OCI-LY1 (cell line): Measurements from ENCODE around the gene OSBPL6.
A peak's percentile ranks its signal among the peaks of the same experiment; 100 is the strongest.
"Not testable (repeated sequence)": the region's sequence is repeated elsewhere in the genome, so short reads cannot be mapped to it uniquely, and the experiment has no call there.

Experiments
- H2AFZ ChIP-seq: fragments of 200-600 bp; sonication (generic), shearing (Covaris generic); 2 replicates; pipeline ENCODE4 v1.6.0; 2014; ENCODE audit warnings: antibody characterized with exemption, mild to moderate bottlenecking, low read length
- H3F3A ChIP-seq: fragments of 200-600 bp; sonication (generic), shearing (Covaris generic); 2 replicates; pipeline ENCODE4 v1.6.0; 2014; ENCODE audit warnings: mild to moderate bottlenecking, antibody characterized with exemption, low read length, moderate library complexity; ENCODE audit not compliant: insufficient read depth
- H3K27ac ChIP-seq: fragments of 200-600 bp; sonication (generic); 2 replicates; pipeline ENCODE4 v1.5.1; 2014; ENCODE audit warnings: low read length, mixed run types, mild to moderate bottlenecking, low read depth; ENCODE audit not compliant: poor library complexity, severe bottlenecking
- H3K27me3 ChIP-seq: fragments of 200-600 bp; sonication (generic); 2 replicates; pipeline ENCODE4 v1.6.0; 2014; ENCODE audit warnings: antibody characterized with exemption, mild to moderate bottlenecking, low read length, moderate library complexity; ENCODE audit not compliant: insufficient read depth
- H3K36me3 ChIP-seq: fragments of 200-600 bp; sonication (generic); 2 replicates; pipeline ENCODE4 v1.6.1; 2014; ENCODE audit warnings: mild to moderate bottlenecking, antibody characterized with exemption, low read length, moderate library complexity, mixed read lengths; ENCODE audit not compliant: insufficient read depth
- H3K4me1 ChIP-seq: fragments of 200-600 bp; sonication (generic); 2 replicates; pipeline ENCODE4 v1.5.1; 2014; ENCODE audit warnings: mild to moderate bottlenecking, low read length, moderate library complexity; ENCODE audit not compliant: insufficient read depth, severe bottlenecking
- H3K4me2 ChIP-seq: fragments of 200-600 bp; sonication (generic), shearing (Covaris generic); 2 replicates; pipeline ENCODE4 v1.6.1; 2014; ENCODE audit warnings: low read length
- H3K4me3 ChIP-seq: fragments of 200-600 bp; sonication (generic); 2 replicates; pipeline ENCODE4 v1.5.1; 2014; ENCODE audit warnings: low read length, low read depth, mild to moderate bottlenecking, mixed read lengths; ENCODE audit not compliant: poor library complexity, severe bottlenecking
- H3K79me2 ChIP-seq: fragments of 200-600 bp; shearing (Covaris generic); 2 replicates; pipeline ENCODE4 v1.6.1; 2016; ENCODE audit warnings: mixed run types, low read length, mixed read lengths; ENCODE audit not compliant: insufficient read depth
- H3K9ac ChIP-seq: fragments of 200-600 bp; sonication (generic), shearing (Covaris generic); 2 replicates; pipeline ENCODE4 v1.6.1; 2014; ENCODE audit warnings: mild to moderate bottlenecking, low read length, mixed read lengths
- H3K9me2 ChIP-seq: fragments of 200-600 bp; sonication (generic), shearing (Covaris generic); 2 replicates; pipeline ENCODE4 v1.6.1; 2014; ENCODE audit warnings: low read depth, mild to moderate bottlenecking, low read length, mixed read lengths
- H3K9me3 ChIP-seq: fragments of 200-600 bp; shearing (Covaris generic); 2 replicates; pipeline ENCODE4 v1.6.1; 2014; ENCODE audit warnings: low read length, mixed read lengths
- H4K20me1 ChIP-seq: fragments of 200-600 bp; sonication (generic), shearing (Covaris generic); 2 replicates; pipeline ENCODE4 v1.6.0; 2016; ENCODE audit warnings: mild to moderate bottlenecking, low read length; ENCODE audit not compliant: insufficient read depth
- EZH2 ChIP-seq: fragments of 200-600 bp; sonication (generic), shearing (Covaris generic); IDR thresholded peaks from 2 replicates; pipeline ENCODE4 v1.8.0; 2017; ENCODE audit warnings: borderline replicate concordance, mixed run types, mild to moderate bottlenecking, antibody characterized with exemption, low read length, moderate library complexity, mixed read lengths
- TF ChIP-seq, protein P1 (sequence below): fragments of 200-600 bp; sonication (generic), shearing (Covaris generic); IDR thresholded peaks from 2 replicates; pipeline ENCODE4 v1.5.1; 2017; ENCODE audit warnings: mild to moderate bottlenecking, antibody characterized with exemption, low read length, moderate library complexity, mixed read lengths

The OSBPL6 gene

DNA sequence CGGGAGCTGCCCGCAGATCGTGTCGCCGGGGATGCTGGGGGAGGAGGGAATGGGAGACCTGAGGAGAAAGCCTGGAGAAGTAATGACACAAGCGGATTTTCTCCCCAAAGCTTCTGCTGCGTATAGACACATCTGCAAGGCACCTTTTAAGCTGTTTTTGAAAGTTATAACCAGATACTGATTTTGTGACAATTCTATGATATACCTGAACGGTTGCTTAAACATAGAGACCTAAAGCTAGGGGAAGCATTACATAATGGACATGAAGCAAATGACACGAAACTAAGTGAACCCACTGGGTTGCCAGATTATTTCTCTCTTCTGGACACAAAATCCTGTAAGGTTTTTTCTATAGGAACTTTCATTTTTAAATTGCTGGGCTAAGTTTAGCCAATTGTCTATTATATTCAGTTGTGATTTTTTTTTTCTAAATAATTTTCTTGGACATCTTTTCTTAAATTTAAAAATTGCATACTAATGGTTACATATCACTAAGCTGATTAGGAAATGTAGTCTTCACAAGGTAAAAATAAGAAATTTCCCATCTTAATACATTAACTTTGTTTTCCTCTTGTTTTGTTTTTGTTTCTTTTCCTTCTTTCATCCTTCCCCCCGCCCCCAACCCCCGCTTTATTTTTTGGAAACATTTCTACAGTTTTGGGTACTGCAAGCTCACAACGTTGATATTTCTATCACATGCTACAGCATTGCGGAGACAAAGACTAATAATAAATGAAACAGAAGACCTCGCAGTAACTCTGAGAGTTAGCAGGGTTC is 1.3 kb downstream of the OSBPL6 start:
- Histone ChIP-seq H3F3A (no peaks in the 10 kb centered on the region), H3K27me3 (no peaks in the 10 kb centered on the region), H3K4me3 (peak overlapping the region; percentile 62), H3K27ac (no peak overlapping the region), H3K36me3 (no peaks in the 10 kb centered on the region), H3K4me1 (peaks cover 15% of the 10 kb centered on the region), H4K20me1 (no peaks in the 10 kb centered on the region), H3K4me2 (peak overlapping the region; percentile 67), H3K79me2 (no peaks in the 10 kb centered on the region), H3K9me2 (no peaks in the 10 kb centered on the region), H3K9me3 (no peaks in the 10 kb centered on the region), H2AFZ (no peak overlapping the region), H3K9ac (no peak overlapping the region; the same call in 1 of the 2 replicates)
- TF ChIP-seq, protein P1, sequence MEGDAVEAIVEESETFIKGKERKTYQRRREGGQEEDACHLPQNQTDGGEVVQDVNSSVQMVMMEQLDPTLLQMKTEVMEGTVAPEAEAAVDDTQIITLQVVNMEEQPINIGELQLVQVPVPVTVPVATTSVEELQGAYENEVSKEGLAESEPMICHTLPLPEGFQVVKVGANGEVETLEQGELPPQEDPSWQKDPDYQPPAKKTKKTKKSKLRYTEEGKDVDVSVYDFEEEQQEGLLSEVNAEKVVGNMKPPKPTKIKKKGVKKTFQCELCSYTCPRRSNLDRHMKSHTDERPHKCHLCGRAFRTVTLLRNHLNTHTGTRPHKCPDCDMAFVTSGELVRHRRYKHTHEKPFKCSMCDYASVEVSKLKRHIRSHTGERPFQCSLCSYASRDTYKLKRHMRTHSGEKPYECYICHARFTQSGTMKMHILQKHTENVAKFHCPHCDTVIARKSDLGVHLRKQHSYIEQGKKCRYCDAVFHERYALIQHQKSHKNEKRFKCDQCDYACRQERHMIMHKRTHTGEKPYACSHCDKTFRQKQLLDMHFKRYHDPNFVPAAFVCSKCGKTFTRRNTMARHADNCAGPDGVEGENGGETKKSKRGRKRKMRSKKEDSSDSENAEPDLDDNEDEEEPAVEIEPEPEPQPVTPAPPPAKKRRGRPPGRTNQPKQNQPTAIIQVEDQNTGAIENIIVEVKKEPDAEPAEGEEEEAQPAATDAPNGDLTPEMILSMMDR = no peak
- no peak for TF ChIP-seq EZH2

DNA sequence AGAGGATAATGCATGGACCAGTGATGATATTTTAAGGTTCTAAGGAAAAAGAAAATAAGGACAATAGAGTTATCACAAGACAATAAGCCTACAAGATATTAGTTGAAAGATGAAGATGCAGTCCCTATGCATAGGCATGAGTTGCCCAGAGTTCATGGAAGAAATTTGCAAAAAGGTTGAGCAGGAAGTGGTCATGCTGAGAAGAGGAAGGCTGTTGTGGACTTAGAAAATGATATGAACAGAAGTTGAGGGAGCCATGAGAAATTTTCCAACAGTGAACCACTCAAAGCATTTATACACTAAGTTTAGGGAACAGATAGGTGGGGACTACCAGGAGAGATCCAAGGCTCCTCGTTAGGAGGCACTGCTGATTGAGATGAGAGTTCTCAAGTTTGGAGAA is 3.5 kb downstream of the OSBPL6 start:
- Histone ChIP-seq H3K79me2 (no peaks in the 10 kb centered on the region), H3K4me3 (no peak overlapping the region), H3K9me3 (no peaks in the 10 kb centered on the region), H3K36me3 (no peaks in the 10 kb centered on the region), H3K4me1 (peaks cover 15% of the 10 kb centered on the region), H3K9me2 (no peaks in the 10 kb centered on the region), H3K9ac (no peak overlapping the region), H3F3A (no peaks in the 10 kb centered on the region), H3K27ac (no peak overlapping the region), H4K20me1 (no peaks in the 10 kb centered on the region), H2AFZ (no peak overlapping the region), H3K4me2 (no peak overlapping the region), H3K27me3 (no peaks in the 10 kb centered on the region)
- TF ChIP-seq, protein P1 = no peak
- TF ChIP-seq EZH2 = no peak

DNA sequence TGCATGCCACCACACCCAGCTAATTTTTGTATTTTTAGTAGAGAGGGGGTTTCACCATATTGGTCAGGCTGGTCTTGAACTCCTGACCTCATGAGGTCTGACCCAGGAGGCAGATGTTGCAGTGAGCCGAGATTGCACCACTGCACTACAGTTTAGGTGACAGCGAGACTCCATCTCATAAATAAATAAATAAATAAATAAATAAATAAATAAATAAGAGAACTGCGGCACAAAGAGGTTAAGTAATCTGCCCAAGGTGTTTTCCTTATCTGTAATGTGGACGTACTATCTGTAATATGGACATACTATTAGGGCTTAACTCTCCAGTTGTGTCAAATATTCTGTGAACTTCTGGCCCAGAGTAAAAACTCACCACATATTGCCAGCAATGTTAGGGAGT is 4.1 kb downstream of the OSBPL6 start:
- not testable (repeated sequence) for H4K20me1 ChIP-seq, H3K9me2 ChIP-seq, H2AFZ ChIP-seq, H3K79me2 ChIP-seq, H3K9me3 ChIP-seq, H3K27ac ChIP-seq, H3K27me3 ChIP-seq, H3K9ac ChIP-seq, H3K36me3 ChIP-seq, H3K4me3 ChIP-seq, H3K4me2 ChIP-seq, H3F3A ChIP-seq
- peaks cover 15% of the 10 kb centered on the region for H3K4me1 ChIP-seq

DNA sequence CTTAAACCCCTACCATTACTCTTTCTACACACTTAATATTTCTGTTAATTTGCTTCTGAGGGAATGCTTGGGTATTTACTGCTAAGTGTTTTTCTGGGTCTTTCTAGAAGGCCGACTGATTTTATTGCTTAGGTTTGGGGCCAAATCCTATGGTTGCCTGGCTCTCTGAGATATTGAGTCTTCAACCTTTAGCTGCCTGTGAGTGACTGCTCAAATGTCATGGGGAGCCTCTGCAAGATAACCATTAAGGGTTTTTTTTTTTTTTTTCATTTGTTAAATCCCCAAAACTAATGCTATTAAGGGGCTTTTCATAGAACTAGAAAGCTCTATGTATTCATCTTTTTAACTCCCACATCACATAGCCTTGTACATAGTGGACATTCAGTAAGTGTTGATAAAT is 5.0 kb downstream of the OSBPL6 start:
- Histone ChIP-seq H3K27ac (no peak overlapping the region), H3K9ac (no peak overlapping the region), H3K4me1 (peaks cover 11% of the 10 kb centered on the region)

More for the DNA sequence above, 5.0 kb downstream of the OSBPL6 start:
- H4K20me1 ChIP-seq = no peaks in the 10 kb centered on the region
- H3K4me3 ChIP-seq = no peak overlapping the region
- H3K36me3 ChIP-seq = no peaks in the 10 kb centered on the region
- TF ChIP-seq, protein P1 = no peak
- no peak for TF ChIP-seq EZH2
- H3K4me2 ChIP-seq = no peak overlapping the region
- H3K9me3 ChIP-seq = no peaks in the 10 kb centered on the region
- no peaks in the 10 kb centered on the region for H3K27me3 ChIP-seq
- H3K79me2 ChIP-seq = no peaks in the 10 kb centered on the region
- no peaks in the 10 kb centered on the region for H3F3A ChIP-seq
- no peak overlapping the region for H2AFZ ChIP-seq
- no peaks in the 10 kb centered on the region for H3K9me2 ChIP-seq
